ENCODE data around the gene FAM241B. TPM values are rescaled to one million over a fixed set of nuclear protein-coding genes. Genes with fewer than 3 reads are reported as not detected.

The FAM241B gene
- polyA plus RNA-seq (2011; rRNA removed): 0.37 and 0.48 TPM in 2 replicates
- not detected in 2 replicates for polyA minus RNA-seq (2011; rRNA and poly(A)+ RNA removed)

GRCh38 chr10:69629897-69630650 lies at the start of gene FAM241B:
FAM241B (plus strand) TSS chr10:69630247; CDS start chr10:69631744, 1,497 bp downstream.
- Histone ChIP-seq H3K9me3 (ENCODE audit: control insufficient read depth, insufficient read depth, low read length) (no peaks in the 10 kb centered on the region; the same call in 1 of the 2 replicates), H3K27me3 (ENCODE audit: control insufficient read depth, insufficient read depth, low read length) (peaks cover 43% of the 10 kb centered on the region), H3K4me3 (ENCODE audit: low read depth, low read length) (peak within 1 kb of the TSS; percentile 46), H3K27ac (ENCODE audit: low read depth, low read length) (no peak within 1 kb of the TSS)
- ChIA-PET CTCF (interaction anchor here (0.9 to 1.1 kb wide), 3 partner anchors 9 to 86 kb away, joined by 3 read pairs; no protein-coding TSS in a partner anchor), POLR2A (no interaction called here)
- no peak for DNase-seq (ENCODE audit: low read depth, low spot score)
- peak; percentile 68 for TF ChIP-seq CTCF (IDR thresholded peaks at IDR 0.05; ENCODE audit: low read depth, low read length)

DNA sequence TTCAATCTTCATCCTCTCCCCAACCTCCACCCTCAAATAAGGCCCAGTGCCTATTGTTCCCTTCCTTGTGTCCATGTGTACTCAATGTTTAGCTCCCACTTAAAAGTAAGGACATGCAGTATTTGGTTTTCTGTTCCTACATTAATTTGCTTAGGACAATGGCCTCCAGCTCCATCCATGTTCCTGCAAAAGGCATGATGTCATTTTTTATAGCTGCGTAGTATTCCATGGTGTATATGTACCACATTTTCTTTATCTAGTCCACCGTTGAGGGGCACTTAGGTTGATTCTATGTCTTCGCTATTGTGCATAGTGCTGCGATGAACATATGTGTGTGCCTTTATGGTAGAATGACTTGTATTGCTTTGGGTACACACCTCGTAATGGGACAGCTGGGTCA lies 49.6 kb upstream of the FAM241B start:
- CTCF ChIA-PET: no interaction called here
- POLR2A ChIA-PET: no interaction called here
- H3K9me3 ChIP-seq (ENCODE audit: control insufficient read depth, insufficient read depth, low read length): no peaks in the 10 kb centered on the region
- no peak for TF ChIP-seq CTCF (IDR thresholded peaks at IDR 0.05; ENCODE audit: low read depth, low read length)
- no peak for DNase-seq (ENCODE audit: low read depth, low spot score)
- H3K27ac ChIP-seq (ENCODE audit: low read depth, low read length): no peak overlapping the region
- peaks cover 46% of the 10 kb centered on the region for H3K27me3 ChIP-seq (ENCODE audit: control insufficient read depth, insufficient read depth, low read length)
- no peak overlapping the region for H3K4me3 ChIP-seq (ENCODE audit: low read depth, low read length)

DNA sequence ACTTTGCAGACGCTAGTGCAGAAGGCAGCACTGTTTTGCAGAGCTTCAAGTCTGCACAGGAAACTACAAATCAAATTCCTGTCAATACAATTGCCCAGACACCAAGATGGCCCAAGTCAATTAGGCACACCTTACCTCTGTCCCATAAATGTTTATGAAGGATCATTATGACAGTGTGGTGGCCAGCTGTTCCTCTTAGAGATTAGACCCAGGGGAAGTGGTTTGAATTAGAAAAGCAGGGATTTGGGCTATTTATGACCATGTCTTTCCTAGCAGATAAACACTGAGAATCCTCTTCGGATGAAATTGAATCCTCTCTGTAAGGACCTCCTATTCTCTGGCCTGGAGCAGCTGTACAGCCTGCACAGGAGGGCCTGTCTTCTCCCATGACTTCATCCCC lies 46.9 kb upstream of the FAM241B start:
- no peak overlapping the region for H3K27ac ChIP-seq (ENCODE audit: low read depth, low read length)
- ChIA-PET CTCF (no interaction called here), POLR2A (no interaction called here)
- H3K9me3 ChIP-seq (ENCODE audit: control insufficient read depth, insufficient read depth, low read length): no peaks in the 10 kb centered on the region
- TF ChIP-seq CTCF (IDR thresholded peaks at IDR 0.05; ENCODE audit: low read depth, low read length): no peak
- peaks cover 22% of the 10 kb centered on the region for H3K27me3 ChIP-seq (ENCODE audit: control insufficient read depth, insufficient read depth, low read length)
- DNase-seq (ENCODE audit: low read depth, low spot score): no peak
- H3K4me3 ChIP-seq (ENCODE audit: low read depth, low read length): no peak overlapping the region

DNA sequence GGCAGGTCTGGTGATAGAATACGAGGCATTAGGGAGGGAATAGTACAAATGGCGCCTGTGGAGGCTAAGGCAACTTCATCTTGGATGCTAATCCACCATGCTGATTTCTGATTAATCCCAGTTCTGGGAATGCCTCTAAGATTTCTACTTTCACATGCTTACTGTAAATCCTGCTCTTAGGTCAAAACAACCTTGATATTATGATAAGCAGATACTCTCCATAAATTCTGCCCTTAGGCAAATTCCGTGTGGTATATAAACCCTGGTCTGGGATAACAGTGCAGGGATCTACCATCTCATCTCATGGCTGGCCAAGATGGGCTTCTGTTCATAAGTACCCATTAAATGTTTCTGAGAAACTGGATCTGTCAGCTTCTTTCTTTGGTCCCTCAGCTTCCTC lies 45.4 kb upstream of the FAM241B start:
- no peak overlapping the region for H3K4me3 ChIP-seq (ENCODE audit: low read depth, low read length)
- H3K27ac ChIP-seq (ENCODE audit: low read depth, low read length): no peak overlapping the region
- no peak for DNase-seq (ENCODE audit: low read depth, low spot score)
- ChIA-PET POLR2A (no interaction called here), CTCF (no interaction called here)
- H3K9me3 ChIP-seq (ENCODE audit: control insufficient read depth, insufficient read depth, low read length): no peaks in the 10 kb centered on the region
- peaks cover 15% of the 10 kb centered on the region for H3K27me3 ChIP-seq (ENCODE audit: control insufficient read depth, insufficient read depth, low read length)
- no peak for TF ChIP-seq CTCF (IDR thresholded peaks at IDR 0.05; ENCODE audit: low read depth, low read length)

DNA sequence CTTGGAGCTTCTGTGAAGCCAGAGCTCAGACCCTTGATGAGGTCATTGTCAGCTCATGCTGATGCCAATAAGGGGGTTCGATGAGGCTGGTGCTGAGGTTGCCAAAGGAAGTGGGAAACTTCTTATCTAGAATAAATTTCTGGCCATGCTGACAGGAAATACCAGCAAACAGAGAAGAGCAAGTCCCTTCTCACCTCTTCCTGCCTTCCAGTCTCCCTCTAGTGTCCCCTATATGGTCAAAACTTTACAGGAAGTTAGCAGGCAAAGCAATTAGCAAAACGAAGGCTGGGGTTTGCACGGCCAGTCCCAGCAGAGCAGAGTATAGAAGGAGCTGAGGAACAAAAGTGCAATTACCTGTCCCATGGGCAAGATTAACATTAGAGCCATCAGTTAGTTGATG lies 41.7 kb upstream of the FAM241B start:
- peaks cover 8% of the 10 kb centered on the region for H3K27me3 ChIP-seq (ENCODE audit: control insufficient read depth, insufficient read depth, low read length)
- TF ChIP-seq CTCF (IDR thresholded peaks at IDR 0.05; ENCODE audit: low read depth, low read length): no peak
- DNase-seq (ENCODE audit: low read depth, low spot score): no peak
- ChIA-PET POLR2A (no interaction called here), CTCF (no interaction called here)
- H3K9me3 ChIP-seq (ENCODE audit: control insufficient read depth, insufficient read depth, low read length): no peaks in the 10 kb centered on the region
- H3K27ac ChIP-seq (ENCODE audit: low read depth, low read length): no peak overlapping the region
- H3K4me3 ChIP-seq (ENCODE audit: low read depth, low read length): no peak overlapping the region
